Stimulated activated CD4-positive, alpha-beta T cell treated with anti-CD3 and anti-CD28 coated beads, Interleukin-15, amount 100 ng/mL, for 48 hours (primary cell): ENCODE measurements around the gene ITCH.
"Not testable (repeated sequence)": the region's sequence is repeated elsewhere in the genome, so short reads cannot be mapped to it uniquely, and the experiment has no call there.

Experiments used
- DNase-seq, 2 donors: peaks; one replicate each; pipeline ENCODE4 v3.0.0-alpha.2; 2020; ENCODE audit warnings: low read depth in 2 of 2

The ITCH gene

DNA sequence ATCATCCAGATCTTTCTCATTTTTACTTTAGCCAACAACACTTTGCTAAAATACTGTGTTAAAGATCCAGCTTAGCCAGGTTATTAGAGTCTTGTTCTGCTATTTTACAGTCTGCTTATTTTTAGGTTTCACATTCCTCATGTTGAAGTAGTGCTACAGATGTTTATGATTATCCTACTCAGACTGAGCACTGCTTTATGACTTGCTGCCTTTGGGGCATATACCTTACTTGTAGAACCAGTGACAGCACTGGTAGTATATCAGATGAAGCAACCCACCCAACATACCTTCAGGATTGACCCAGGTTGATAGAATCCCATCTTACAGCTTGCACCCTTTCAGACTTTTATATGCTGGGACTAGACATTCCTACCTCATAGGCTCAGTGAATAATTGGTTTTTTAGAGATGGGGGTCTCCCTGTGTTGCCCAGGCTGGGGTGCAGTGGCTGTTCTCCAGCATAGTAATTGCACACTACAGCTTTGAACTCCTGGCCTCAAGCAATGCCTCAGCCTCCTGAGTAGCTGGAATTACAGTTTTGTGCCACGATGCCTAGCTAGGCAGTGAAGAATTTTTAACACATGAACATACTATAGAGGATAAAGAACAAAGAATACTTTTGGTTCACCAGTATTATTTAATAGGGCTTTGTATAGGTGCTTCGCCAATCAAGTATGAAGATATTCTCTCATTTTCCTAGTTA lies 89.4 kb downstream of the ITCH start:
- no peak for DNase-seq

- DNase-seq: no peak
These were observed 95.6 kb downstream of the ITCH start for GRCh38 chr20:34458631-34459030.

- no peak for DNase-seq
These were observed 96.3 kb downstream of the ITCH start for GRCh38 chr20:34459209-34459897.

GRCh38 chr20:34461779-34462087 lies 98.7 kb downstream of the ITCH start:
- no peak for DNase-seq

DNA sequence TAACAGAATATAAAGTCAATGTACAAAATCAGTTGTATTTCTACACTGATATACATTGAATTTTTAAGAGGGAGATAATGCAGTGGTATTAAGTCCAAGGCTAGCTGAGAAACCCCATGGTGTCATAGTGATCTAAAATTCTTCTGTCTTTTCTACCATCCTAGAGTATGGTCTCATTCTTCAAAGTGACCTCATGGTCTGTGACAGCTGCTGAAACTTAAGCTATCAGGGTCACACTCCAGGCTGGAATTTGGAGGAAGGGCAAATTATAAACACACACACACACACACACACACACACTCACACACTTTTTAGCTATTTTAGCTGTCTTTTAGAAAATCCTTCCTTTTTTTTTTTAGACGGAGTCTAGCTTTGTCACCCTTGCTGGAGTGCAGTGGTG lies 105.9 kb downstream of the ITCH start:
- no peak for DNase-seq

DNA sequence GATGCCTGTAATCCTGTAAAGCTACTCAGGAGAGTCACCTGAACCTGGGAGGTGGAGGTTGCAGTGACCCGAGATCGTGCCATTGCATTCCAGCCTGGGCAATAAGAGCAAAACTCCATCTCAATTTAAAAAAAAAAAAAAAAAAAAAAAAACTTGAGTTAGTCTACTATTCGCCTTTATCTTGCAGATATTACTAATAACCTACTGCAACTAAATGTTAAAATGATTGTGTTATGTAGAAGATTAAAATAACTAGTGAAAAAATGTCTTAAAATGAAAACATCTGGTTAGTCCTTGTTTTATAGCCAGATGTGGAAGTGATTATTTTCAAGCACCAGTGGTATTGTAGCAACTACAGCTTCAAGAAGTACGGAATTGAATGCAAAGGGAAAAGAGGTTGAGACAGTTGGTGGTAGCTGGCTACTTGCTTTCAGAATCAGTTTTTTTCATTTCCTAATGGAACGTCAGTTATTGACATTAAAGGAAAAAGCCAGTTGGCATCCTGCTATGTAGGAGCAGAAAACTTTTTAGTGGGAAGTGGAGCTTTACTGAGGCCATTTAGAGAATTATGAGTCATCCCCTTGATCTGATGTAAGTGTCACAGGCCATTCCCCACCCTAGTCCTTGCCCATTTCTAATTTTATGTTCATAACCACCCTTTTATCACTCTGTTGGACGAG lies 109.3 kb downstream of the ITCH start:
- DNase-seq: no peak

GRCh38 chr20:34473262-34473883 lies 110.3 kb downstream of the ITCH start:
- DNase-seq: peak in 1 of 2 donors; percentile 25

DNA sequence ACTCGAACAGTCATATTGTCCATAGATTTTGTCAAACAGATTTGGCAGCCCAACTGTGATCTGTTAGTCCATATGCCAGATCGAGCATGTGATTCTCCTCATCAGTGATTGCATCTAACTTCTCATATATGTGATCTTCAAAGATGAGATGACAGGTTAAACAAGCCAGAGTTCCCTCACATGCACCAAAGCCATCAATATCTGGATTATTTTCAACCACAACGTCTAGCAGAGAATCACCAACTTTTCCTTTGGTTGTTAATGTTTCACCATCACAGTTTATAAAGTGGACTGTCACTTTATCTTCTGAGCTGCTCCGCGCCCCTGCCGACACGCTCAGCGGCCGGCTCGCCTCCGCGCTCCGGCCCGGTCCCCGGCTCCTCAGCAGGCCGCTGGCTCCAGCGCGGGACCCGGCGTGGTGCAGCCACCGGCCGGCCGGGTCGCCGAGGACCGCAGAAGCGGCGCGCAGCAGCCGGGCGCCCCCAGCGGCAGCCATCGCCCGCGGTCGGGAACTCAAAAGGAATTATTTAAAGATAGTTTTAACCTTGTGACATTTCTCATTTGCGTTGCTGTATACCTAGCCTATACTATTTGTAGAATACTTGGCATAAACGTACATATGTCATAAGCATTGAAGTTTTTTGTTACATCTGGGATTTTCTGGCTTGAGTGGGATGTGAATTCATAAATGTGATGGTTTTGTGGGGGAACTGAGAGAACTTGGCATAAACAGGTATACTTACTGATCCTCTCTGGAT lies 113.1 kb downstream of the ITCH start:
- DNase-seq: no peak

- no peak for DNase-seq
These were observed 116.6 kb downstream of the ITCH start for GRCh38 chr20:34479627-34480026.

DNA sequence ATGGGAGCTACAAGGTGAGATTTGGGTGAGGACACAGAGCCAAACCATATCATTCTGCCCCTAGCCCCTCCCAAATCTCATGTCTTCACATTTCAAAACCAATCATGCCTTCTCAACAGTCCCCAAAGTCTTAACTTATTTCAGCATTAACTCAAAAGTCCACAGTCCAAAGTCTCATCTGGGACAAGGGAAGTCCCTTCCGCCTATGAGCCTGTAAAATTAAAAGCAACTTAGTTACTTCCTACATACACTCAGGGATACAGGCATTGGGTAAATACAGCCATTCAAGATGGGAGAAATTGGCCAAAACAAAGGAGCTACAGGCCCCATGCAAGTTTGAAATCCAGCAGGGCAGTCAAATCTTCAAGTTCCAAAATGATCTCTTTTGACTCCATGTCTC lies 119.1 kb downstream of the ITCH start:
- DNase-seq: not testable (repeated sequence)

DNA sequence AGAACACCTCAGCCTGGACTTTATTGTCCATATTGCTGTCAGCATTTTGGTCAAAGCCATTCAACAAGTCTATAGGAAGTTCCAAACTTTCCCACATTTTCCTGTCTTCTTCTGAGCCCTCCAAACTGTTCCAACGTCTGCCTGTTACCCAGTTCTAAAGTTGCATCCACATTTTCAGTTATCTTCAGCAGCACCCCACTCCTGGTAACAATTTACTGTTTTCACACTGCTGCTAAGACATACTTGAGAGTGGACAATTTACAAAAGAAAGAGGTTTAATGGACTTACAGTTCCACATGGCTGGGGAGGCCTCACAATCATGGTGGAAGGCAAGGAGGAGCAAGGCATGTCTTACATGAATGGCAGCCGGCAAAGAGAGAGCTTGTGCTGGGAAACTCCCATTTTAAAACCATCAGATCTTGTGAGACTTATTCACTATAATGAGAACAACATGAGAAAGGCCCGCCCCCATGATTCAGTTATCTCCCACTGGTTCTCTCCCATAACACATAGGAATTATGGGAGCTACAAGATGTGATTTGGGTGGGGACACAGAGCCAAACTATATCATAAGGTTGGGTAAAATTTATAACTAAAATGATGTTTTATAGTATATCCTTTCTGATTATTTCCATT lies 120.6 kb downstream of the ITCH start:
- DNase-seq: not testable (repeated sequence)

GRCh38 chr20:34485068-34485634 lies 122.1 kb downstream of the ITCH start:
- DNase-seq: no peak

GRCh38 chr20:34491226-34491931 lies 128.3 kb downstream of the ITCH start:
- no peak for DNase-seq

GRCh38 chr20:34491932-34492509 lies 128.9 kb downstream of the ITCH start:
- DNase-seq: no peak

DNA sequence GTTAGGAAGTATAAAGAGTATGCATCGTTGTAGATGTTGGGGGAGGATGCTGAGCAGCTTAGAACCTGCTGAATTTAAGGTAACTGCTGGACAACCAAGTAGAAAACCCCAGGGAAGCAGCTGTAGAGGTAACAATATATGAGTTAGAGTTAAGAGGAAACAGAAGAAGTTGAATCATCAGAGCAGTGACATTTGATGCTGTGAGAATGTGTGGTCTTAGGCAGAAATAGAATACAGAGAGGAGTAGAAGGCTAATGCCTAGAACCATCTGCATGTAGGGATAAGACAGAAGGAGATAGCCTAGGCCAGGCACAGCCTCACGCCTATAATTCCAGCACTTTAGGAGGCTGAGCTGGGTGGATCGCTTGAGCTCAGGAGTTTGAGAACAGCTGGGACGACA lies 130.6 kb downstream of the ITCH start:
- no peak for DNase-seq

GRCh38 chr20:34495307-34495706 lies 132.2 kb downstream of the ITCH start:
- DNase-seq: no peak

- DNase-seq: no peak
These were observed 132.8 kb downstream of the ITCH start for GRCh38 chr20:34495916-34496315.

GRCh38 chr20:34497596-34497995 lies 134.5 kb downstream of the ITCH start:
- not testable (repeated sequence) for DNase-seq

DNA sequence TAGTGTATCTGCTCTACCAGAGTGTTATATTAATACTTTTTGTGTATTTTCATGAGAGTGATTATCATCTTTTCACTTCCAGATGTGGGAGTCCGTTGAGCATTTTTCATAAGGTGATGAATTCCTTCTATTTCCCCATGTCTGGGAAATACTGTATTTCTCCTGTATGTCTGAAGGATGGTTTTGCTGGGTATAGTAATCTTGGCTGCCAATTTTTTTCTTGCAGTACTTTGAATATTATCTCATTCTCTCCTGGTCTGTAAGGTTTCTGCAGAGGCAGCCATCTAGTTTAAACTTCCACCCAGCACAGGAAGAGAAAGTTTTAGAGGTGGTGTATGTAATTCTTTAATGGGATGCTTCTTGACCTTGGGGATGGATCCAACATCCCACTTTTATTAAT lies 137.8 kb downstream of the ITCH start:
- DNase-seq: no peak

DNA sequence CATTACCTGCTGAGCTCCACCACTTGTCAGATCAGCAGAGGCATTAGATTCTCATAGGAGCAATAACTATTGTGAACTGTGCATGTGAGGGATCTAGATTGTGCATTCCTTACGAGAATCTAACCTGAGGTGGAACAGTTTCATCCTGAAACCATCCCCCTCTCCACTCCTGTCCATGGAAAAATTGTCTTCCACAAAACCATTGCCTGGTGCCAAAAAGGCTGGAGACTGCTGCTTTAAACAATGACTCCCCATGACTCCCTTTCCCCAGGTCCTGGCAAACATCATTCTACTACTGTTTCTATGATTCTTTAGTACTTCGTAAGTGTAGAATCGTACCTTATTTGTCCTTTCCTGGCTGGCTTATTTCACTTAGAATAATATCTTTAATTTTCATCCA lies 143.4 kb downstream of the ITCH start:
- no peak for DNase-seq
